T-cell (primary cell): ENCODE measurements around the gene BAIAP2L1. TPM values are rescaled to one million over a fixed set of nuclear protein-coding genes. Genes with fewer than 3 reads are reported as not detected.

ENCODE experiments used
- ATAC-seq, 4 experiments: fragments of 200-7000 bp in 3 of 4; fragments of 150-1000 bp in 1 of 4; cut with Tn5 transposase; replicated peaks in 1 of 4; 1 replicate in 3 of 4; 2 replicates in 1 of 4; pipeline ENCODE4 v1.10.0; 2021; ENCODE audit warnings: moderate library complexity in 3 of 4, mild to moderate bottlenecking in 2 of 4, moderate number of reproducible peaks in 1 of 4
- CTCF ChIA-PET, 2 donors: fragments of 300-600 bp; sonication (Branson Sonifier 250); formaldehyde crosslinking; loops; one replicate each; lab custom pipeline; 2022; ENCODE audit warnings: antibody characterized with exemption in 2 of 2; lab: Charles Lee
- POLR2A ChIA-PET, 2 donors: fragments of 300-600 bp; sonication (Branson Sonifier 250); formaldehyde crosslinking; loops; one replicate each; lab custom pipeline; 2022; ENCODE audit warnings: antibody characterized with exemption in 2 of 2; lab: Charles Lee
- DNase-seq, 35 experiments: peaks; one replicate each; pipeline versions ENCODE4 v3.0.0 to v3.0.0-alpha.2; 2013 to 2023
- H3K27ac ChIP-seq: one replicate; pipeline ENCODE4 v1.5.1; 2013; ENCODE audit warnings: low read length
- H3K27me3 ChIP-seq, 2 experiments: replicated peaks in 1 of 2; 1 replicate in 1 of 2; 2 replicates in 1 of 2; pipeline versions ENCODE4 v1.6.1 to v1.7.0; 2013; ENCODE audit warnings: low read length in 1 of 2, mixed read lengths in 1 of 2; ENCODE audit not compliant: control insufficient read depth in 2 of 2, insufficient read depth in 2 of 2; ENCODE audit errors: extremely low read depth in 1 of 2
- H3K36me3 ChIP-seq, 2 donors: 1 replicate in 1 of 2; 2 replicates in 1 of 2; pipeline versions ENCODE4 v1.6.1 to v1.7.0; 2013; ENCODE audit warnings: low read length in 1 of 2; ENCODE audit not compliant: control insufficient read depth in 2 of 2, insufficient read depth in 1 of 2; ENCODE audit errors: extremely low read depth in 1 of 2
- H3K4me1 ChIP-seq, 2 experiments: 1 replicate in 1 of 2; 2 replicates in 1 of 2; pipeline versions ENCODE4 v1.6.1 to v1.7.0; 2013; ENCODE audit warnings: low read length in 2 of 2, mixed read lengths in 1 of 2; ENCODE audit not compliant: insufficient read depth in 2 of 2, control insufficient read depth in 1 of 2; ENCODE audit errors: extremely low read depth in 1 of 2
- H3K4me3 ChIP-seq, 2 donors: 1 replicate in 1 of 2; 2 replicates in 1 of 2; pipeline versions ENCODE4 v1.5.1 to v1.7.0; 2013; ENCODE audit warnings: mild to moderate bottlenecking in 2 of 2, low read length in 1 of 2, moderate library complexity in 1 of 2; ENCODE audit not compliant: control insufficient read depth in 1 of 2; ENCODE audit errors: extremely low read depth in 1 of 2
- H3K9me3 ChIP-seq: 2 replicates; pipeline ENCODE4 v1.7.0; 2013
- H3K27ac Mint-ChIP-seq, 2 donors: one replicate each; pipeline ENCODE4 v1.8.0; 2020 to 2021; ENCODE audit warnings: mild to moderate bottlenecking in 2 of 2, mixed read lengths in 2 of 2
- H3K27me3 Mint-ChIP-seq, 2 donors: one replicate each; pipeline ENCODE4 v1.8.0; 2021 to 2022; ENCODE audit warnings: mixed read lengths in 2 of 2
- H3K36me3 Mint-ChIP-seq: one replicate; pipeline ENCODE4 v1.8.0; 2021; ENCODE audit warnings: mixed read lengths
- H3K4me1 Mint-ChIP-seq, 3 donors: one replicate each; pipeline ENCODE4 v1.8.0; 2020 to 2022; ENCODE audit warnings: mixed read lengths in 3 of 3, mild to moderate bottlenecking in 1 of 3
- H3K4me3 Mint-ChIP-seq, 3 donors: one replicate each; pipeline ENCODE4 v1.8.0; 2020 to 2022; ENCODE audit warnings: mild to moderate bottlenecking in 3 of 3, mixed read lengths in 3 of 3, moderate library complexity in 3 of 3
- H3K9me3 Mint-ChIP-seq, 3 donors: one replicate each; pipeline ENCODE4 v1.8.0; 2020 to 2022; ENCODE audit warnings: mixed read lengths in 3 of 3
- WGBS: methylation state at CpG from one replicate; pipeline ENCODE4 v1.1.5; 2013; ENCODE audit warnings: missing lambda C conversion rate; ENCODE audit not compliant: insufficient coverage; 5-methylcytosine and 5-hydroxymethylcytosine counted together
- total RNA-seq, 35 experiments: library from RNA in 6 of 35; stranded (reverse) in 6 of 35; fragments of 120-200 nt in 1 of 35; gene quantifications; one replicate each; pipeline versions ENCODE4 v1.2.1 to v1.2.4 and lab custom pipeline; 2013 to 2026

The BAIAP2L1 gene
- total RNA-seq, 5 donors from 2014 or later (not counting 1 experiment from before 2014, with no cell fraction given): 0.92 to 2.6 (median 1.5) TPM

- H3K27me3 ChIP-seq: peaks cover 0 to 2% of the 10 kb centered on the region in 2 experiments
- H3K4me1 ChIP-seq: no peaks in the 10 kb centered on the region
- no peak overlapping the region for H3K27ac Mint-ChIP-seq
- ATAC-seq: no peak
- no peaks in the 10 kb centered on the region for H3K4me1 Mint-ChIP-seq
- no peak overlapping the region for H3K4me3 Mint-ChIP-seq
- 86% methylated on average over 6 of the region's 9 CpGs for WGBS
- H3K9me3 Mint-ChIP-seq: no peaks in the 10 kb centered on the region
- ChIA-PET CTCF (no interaction called here), POLR2A (no interaction called here)
- peaks cover 2% of the 10 kb centered on the region for H3K36me3 Mint-ChIP-seq
- no peaks in the 10 kb centered on the region for H3K27me3 Mint-ChIP-seq
- no peak overlapping the region for H3K27ac ChIP-seq
- no peak overlapping the region for H3K4me3 ChIP-seq
- no peak for DNase-seq
- H3K36me3 ChIP-seq: no peaks in the 10 kb centered on the region
- H3K9me3 ChIP-seq: no peaks in the 10 kb centered on the region
Observed at GRCh38 chr7:98378210-98378819, 22.6 kb downstream of the BAIAP2L1 start.

- Mint-ChIP-seq H3K36me3 (peaks cover 2% of the 10 kb centered on the region), H3K4me3 (no peak overlapping the region), H3K4me1 (no peaks in the 10 kb centered on the region), H3K27ac (no peak overlapping the region), H3K9me3 (no peaks in the 10 kb centered on the region), H3K27me3 (no peaks in the 10 kb centered on the region)
- H3K36me3 ChIP-seq: no peaks in the 10 kb centered on the region
- no peak overlapping the region for H3K27ac ChIP-seq
- WGBS: no CpG with 5 or more reads among the region's 6 CpGs
- ATAC-seq (no peak), DNase-seq (no peak)
- H3K4me3 ChIP-seq: no peak overlapping the region
- CTCF ChIA-PET: no interaction called here
- no peaks in the 10 kb centered on the region for H3K4me1 ChIP-seq
- H3K27me3 ChIP-seq: peaks cover 0 to 2% of the 10 kb centered on the region in 2 experiments
- H3K9me3 ChIP-seq: no peaks in the 10 kb centered on the region
- POLR2A ChIA-PET: no interaction called here
Observed at GRCh38 chr7:98376711-98377110, 24.2 kb downstream of the BAIAP2L1 start.

GRCh38 chr7:98375664-98376063 is 25.2 kb downstream of the BAIAP2L1 start:
- no peak overlapping the region for H3K4me3 Mint-ChIP-seq
- ChIA-PET CTCF (no interaction called here), POLR2A (no interaction called here)
- H3K4me3 ChIP-seq: no peak overlapping the region
- H3K9me3 ChIP-seq: no peaks in the 10 kb centered on the region
- H3K27ac Mint-ChIP-seq: no peak overlapping the region
- no peaks in the 10 kb centered on the region for H3K4me1 Mint-ChIP-seq
- no peaks in the 10 kb centered on the region for H3K4me1 ChIP-seq
- no CpG with 5 or more reads among the region's 7 CpGs for WGBS
- H3K27me3 Mint-ChIP-seq: no peaks in the 10 kb centered on the region
- H3K36me3 ChIP-seq: no peaks in the 10 kb centered on the region
- H3K36me3 Mint-ChIP-seq: peaks cover 2% of the 10 kb centered on the region
- ATAC-seq: no peak
- H3K27me3 ChIP-seq: peaks cover 0 to 2% of the 10 kb centered on the region in 2 experiments
- H3K9me3 Mint-ChIP-seq: no peaks in the 10 kb centered on the region
- DNase-seq: no peak
- no peak overlapping the region for H3K27ac ChIP-seq

- WGBS: no CpG with 5 or more reads among the region's 3 CpGs
- Mint-ChIP-seq H3K27me3 (peaks cover 0 to 3% of the 10 kb centered on the region in 2 donors), H3K9me3 (no peaks in the 10 kb centered on the region), H3K27ac (no peak overlapping the region), H3K36me3 (peaks cover 2% of the 10 kb centered on the region), H3K4me1 (no peaks in the 10 kb centered on the region), H3K4me3 (no peak overlapping the region)
- H3K27ac ChIP-seq: no peak overlapping the region
- H3K4me3 ChIP-seq: no peak overlapping the region
- H3K36me3 ChIP-seq: no peaks in the 10 kb centered on the region
- ATAC-seq (no peak), DNase-seq (no peak)
- CTCF ChIA-PET: no interaction called here
- no peaks in the 10 kb centered on the region for H3K4me1 ChIP-seq
- POLR2A ChIA-PET: no interaction called here
- H3K27me3 ChIP-seq: peaks cover 0 to 2% of the 10 kb centered on the region in 2 experiments
- H3K9me3 ChIP-seq: no peaks in the 10 kb centered on the region
Observed at GRCh38 chr7:98374285-98374680, 26.6 kb downstream of the BAIAP2L1 start.

- Histone ChIP-seq H3K4me1 (no peaks in the 10 kb centered on the region), H3K9me3 (no peaks in the 10 kb centered on the region), H3K4me3 (no peak overlapping the region), H3K27ac (no peak overlapping the region), H3K36me3 (no peaks in the 10 kb centered on the region), H3K27me3 (peaks cover 0 to 5% of the 10 kb centered on the region in 2 experiments)
- Mint-ChIP-seq H3K9me3 (no peaks in the 10 kb centered on the region), H3K4me1 (no peaks in the 10 kb centered on the region), H3K27me3 (peaks cover 3 to 5% of the 10 kb centered on the region in 2 donors), H3K27ac (no peak overlapping the region), H3K4me3 (no peak overlapping the region), H3K36me3 (peaks cover 2% of the 10 kb centered on the region)
- ChIA-PET CTCF (interaction anchor here in 1 of 2 donors (0.5 kb wide), 1 partner anchor 49 kb away, joined by 3 read pairs; no protein-coding TSS in a partner anchor), POLR2A (interaction anchor here in 1 of 2 donors (0.5 kb wide), 1 partner anchor 15 kb away, joined by 3 read pairs; no protein-coding TSS in a partner anchor)
- DNase-seq: no peak
- no peak for ATAC-seq
- WGBS: no CpG with 5 or more reads among the region's 3 CpGs
Observed at GRCh38 chr7:98372993-98373392, 27.9 kb downstream of the BAIAP2L1 start.

- Histone ChIP-seq H3K27me3 (peaks cover 0 to 14% of the 10 kb centered on the region in 2 experiments), H3K27ac (no peak overlapping the region), H3K4me3 (no peak overlapping the region), H3K36me3 (no peaks in the 10 kb centered on the region), H3K9me3 (no peaks in the 10 kb centered on the region), H3K4me1 (no peaks in the 10 kb centered on the region)
- DNase-seq (no peak), ATAC-seq (no peak)
- WGBS: no CpG with 5 or more reads among the region's 7 CpGs
- H3K9me3 Mint-ChIP-seq: no peaks in the 10 kb centered on the region
- H3K4me1 Mint-ChIP-seq: no peaks in the 10 kb centered on the region
- peaks cover 2% of the 10 kb centered on the region for H3K36me3 Mint-ChIP-seq
- peaks cover 6 to 13% of the 10 kb centered on the region in 2 donors for H3K27me3 Mint-ChIP-seq
- CTCF ChIA-PET: no interaction called here
- POLR2A ChIA-PET: no interaction called here
- no peak overlapping the region for H3K27ac Mint-ChIP-seq
- no peak overlapping the region for H3K4me3 Mint-ChIP-seq
Observed at GRCh38 chr7:98369726-98370125, 31.2 kb downstream of the BAIAP2L1 start.
